Measurements from ENCODE around the gene SNPH.

DNA sequence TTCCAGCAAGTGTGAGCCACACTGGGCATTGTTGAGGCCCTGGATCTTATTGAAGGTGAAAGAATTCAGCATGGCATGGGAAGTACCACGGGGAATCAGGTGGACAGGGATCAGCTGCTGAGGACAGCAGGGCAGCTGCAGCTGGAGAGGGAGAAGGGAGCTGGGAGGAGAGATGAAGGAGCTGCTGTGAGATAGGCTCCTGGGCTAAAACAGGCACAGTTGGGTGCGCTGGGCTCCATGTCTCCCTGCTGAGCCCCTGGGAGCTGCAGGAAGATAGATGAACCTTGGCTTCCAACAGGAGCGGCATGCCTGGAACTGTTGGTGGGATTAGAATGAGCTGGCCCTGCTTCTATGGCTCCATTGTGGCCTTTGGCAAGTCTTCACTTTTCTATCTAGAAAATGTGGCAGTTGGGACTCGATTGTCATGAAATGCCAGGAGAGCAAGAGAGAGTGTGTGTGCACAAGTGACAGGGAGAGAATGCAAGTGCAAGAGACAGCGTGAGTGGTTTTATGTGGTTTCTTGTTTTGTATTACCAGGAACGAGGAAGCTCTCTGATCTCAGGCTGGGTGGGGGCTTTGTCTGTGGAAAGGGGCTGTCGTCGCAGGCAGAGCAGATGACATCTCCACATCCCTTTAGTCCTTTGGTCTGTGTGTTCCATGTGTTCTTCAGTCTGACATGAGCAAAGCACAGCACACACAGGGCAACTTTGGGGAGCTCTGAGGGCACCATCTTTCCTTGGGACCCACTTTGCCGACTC is 20.4 kb downstream of the SNPH start:
- TF ChIP-seq EZH2 (IDR thresholded peaks at IDR 0.05; ENCODE audit: insufficient read depth, poor library complexity, severe bottlenecking) (no peak), EZH2phosphoT487 (IDR thresholded peaks at IDR 0.05; ENCODE audit: insufficient read depth, low read depth) (no peak)

Data from GM23248 (cell line).